NCI-H774 (cell line): ENCODE measurements around the gene FAM177A1.

ENCODE experiments used
- DNase-seq: peaks from one replicate; lab custom pipeline; 2025; lab: John Stamatoyannopoulos, UW

Gene FAM177A1

DNA sequence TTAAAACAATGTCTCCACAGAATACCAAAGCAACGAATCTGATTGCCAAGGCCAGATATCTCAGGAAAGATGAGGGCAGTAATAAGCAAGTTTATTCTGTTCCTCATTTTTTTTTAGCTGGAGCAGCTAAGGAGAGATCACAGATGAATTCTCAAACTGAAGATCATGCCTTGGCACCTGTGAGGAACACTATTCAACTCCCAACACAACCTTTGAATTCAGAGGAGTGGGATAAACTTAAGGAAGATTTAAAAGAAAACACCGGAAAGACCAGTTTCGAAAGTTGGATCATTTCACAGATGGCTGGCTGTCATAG lies 77.3 kb downstream of the FAM177A1 start:
- no peak for DNase-seq

- no peak for DNase-seq
Observed at GRCh38 chr14:35124127-35124526, 78.1 kb downstream of the FAM177A1 start.
